HG03521 (cell line): ENCODE measurements around the gene DLX2.
"Not testable (repeated sequence)": the region's sequence is repeated elsewhere in the genome, so short reads cannot be mapped to it uniquely, and the experiment has no call there.

ENCODE experiments used
- ATAC-seq: cut with Tn5 transposase; IDR thresholded peaks from one replicate; pipeline ENCODE4 v1.9.1; 2021; ENCODE audit warnings: mild to moderate bottlenecking, moderate library complexity; ENCODE audit not compliant: unreplicated experiment

DLX2 gene

GRCh38 chr2:172083628-172084394, 18.9 kb downstream of the DLX2 start:
- ATAC-seq = no peak

- ATAC-seq = no peak
Observed at GRCh38 chr2:172082944-172083627, 19.6 kb downstream of the DLX2 start.

GRCh38 chr2:172082105-172082943, 20.4 kb downstream of the DLX2 start:
- no peak for ATAC-seq

GRCh38 chr2:172081221-172082022, 21.3 kb downstream of the DLX2 start:
- ATAC-seq = no peak

GRCh38 chr2:172080641-172081220, 22.0 kb downstream of the DLX2 start:
- ATAC-seq = no peak

- ATAC-seq = no peak
Observed at GRCh38 chr2:172079838-172080640, 22.7 kb downstream of the DLX2 start.

GRCh38 chr2:172079416-172079815, 23.3 kb downstream of the DLX2 start:
- ATAC-seq = no peak

- ATAC-seq = no peak
Observed at GRCh38 chr2:172074254-172074653, 28.4 kb downstream of the DLX2 start.

- no peak for ATAC-seq
Observed at GRCh38 chr2:172073518-172073917, 29.2 kb downstream of the DLX2 start.

GRCh38 chr2:172072706-172073105, 30.0 kb downstream of the DLX2 start:
- no peak for ATAC-seq

- ATAC-seq = no peak
Observed at GRCh38 chr2:172072303-172072702, 30.4 kb downstream of the DLX2 start.

GRCh38 chr2:172070936-172071335, 31.8 kb downstream of the DLX2 start:
- ATAC-seq = no peak

- ATAC-seq = not testable (repeated sequence)
Observed at GRCh38 chr2:172067905-172068304, 34.8 kb downstream of the DLX2 start.

GRCh38 chr2:172066394-172066886, 36.3 kb downstream of the DLX2 start:
- no peak for ATAC-seq

GRCh38 chr2:172065111-172065510, 37.6 kb downstream of the DLX2 start:
- no peak for ATAC-seq

GRCh38 chr2:172063446-172063845, 39.3 kb downstream of the DLX2 start:
- no peak for ATAC-seq

- ATAC-seq = no peak
Observed at GRCh38 chr2:172062402-172063004, 40.2 kb downstream of the DLX2 start.

- not testable (repeated sequence) for ATAC-seq
Observed at GRCh38 chr2:172060118-172060517, 42.6 kb downstream of the DLX2 start.

- no peak for ATAC-seq
Observed at GRCh38 chr2:172058660-172059059, 44.0 kb downstream of the DLX2 start.
